KMS-11 (cell line): ENCODE results near the gene SPTSSB.

Experiments used
- H2AFZ ChIP-seq: fragments of 200-600 bp; sonication (generic); 2 replicates; pipeline ENCODE4 v1.6.1; 2016; ENCODE audit warnings: antibody characterized with exemption, mixed run types, low read depth
- H3K27ac ChIP-seq: fragments of 200-600 bp; sonication (generic); 2 replicates; pipeline ENCODE4 v1.6.1; 2016; ENCODE audit warnings: mild to moderate bottlenecking, mixed run types
- H3K27me3 ChIP-seq: fragments of 200-600 bp; sonication (generic); 2 replicates; pipeline ENCODE4 v1.6.1; 2017; ENCODE audit warnings: mild to moderate bottlenecking, low read depth, mixed run types, moderate library complexity; ENCODE audit not compliant: insufficient read depth
- H3K36me3 ChIP-seq: fragments of 200-600 bp; sonication (generic); 2 replicates; pipeline ENCODE4 v1.6.1; 2017; ENCODE audit warnings: mild to moderate bottlenecking, mixed run types; ENCODE audit not compliant: insufficient read depth
- H3K4me1 ChIP-seq: fragments of 200-600 bp; sonication (generic); 2 replicates; pipeline ENCODE4 v1.6.1; 2016; ENCODE audit warnings: mild to moderate bottlenecking, low read depth, mixed run types; ENCODE audit not compliant: poor library complexity, severe bottlenecking
- H3K4me2 ChIP-seq: fragments of 200-600 bp; sonication (generic); 2 replicates; pipeline ENCODE4 v1.7.0; 2016; ENCODE audit warnings: mild to moderate bottlenecking, mixed run types
- H3K4me3 ChIP-seq: fragments of 200-600 bp; sonication (generic); IDR thresholded peaks from 2 replicates; pipeline ENCODE4 v1.6.1; 2017; ENCODE audit warnings: low read depth, low read length, mixed read lengths; ENCODE audit not compliant: insufficient read depth
- H3K79me2 ChIP-seq: fragments of 200-600 bp; sonication (generic); 2 replicates; pipeline ENCODE4 v1.6.1; 2016; ENCODE audit warnings: low read depth, mixed run types; ENCODE audit not compliant: insufficient read depth
- H3K9ac ChIP-seq: fragments of 200-600 bp; sonication (generic); 2 replicates; pipeline ENCODE4 v1.6.1; 2016; ENCODE audit warnings: mild to moderate bottlenecking, mixed run types
- H4K20me1 ChIP-seq: fragments of 200-600 bp; sonication (generic); 2 replicates; pipeline ENCODE4 v1.6.1; 2016; ENCODE audit warnings: mild to moderate bottlenecking, mixed run types; ENCODE audit not compliant: insufficient read depth
- CTCF ChIP-seq: fragments of 200-600 bp; sonication (generic); conservative IDR thresholded peaks from 2 replicates; pipeline ENCODE4 v1.6.1; 2017; ENCODE audit warnings: low read depth, mild to moderate bottlenecking, antibody characterized with exemption, low read length, moderate library complexity, mixed read lengths

The SPTSSB gene

GRCh38 chr3:161414907-161415306, 43.6 kb upstream of the SPTSSB start:
- H3K4me2 ChIP-seq = no peak overlapping the region
- H3K27ac ChIP-seq = no peak overlapping the region
- H3K9ac ChIP-seq = no peak overlapping the region
- no peaks in the 10 kb centered on the region for H3K79me2 ChIP-seq
- TF ChIP-seq CTCF = no peak
- no peaks in the 10 kb centered on the region for H3K36me3 ChIP-seq
- H3K27me3 ChIP-seq = no peaks in the 10 kb centered on the region
- no peaks in the 10 kb centered on the region for H4K20me1 ChIP-seq
- no peak overlapping the region for H3K4me3 ChIP-seq
- H3K4me1 ChIP-seq = no peaks in the 10 kb centered on the region
- H2AFZ ChIP-seq = no peak overlapping the region

- TF ChIP-seq CTCF = no peak
- Histone ChIP-seq H3K4me2 (no peak overlapping the region), H3K36me3 (no peaks in the 10 kb centered on the region), H3K9ac (no peak overlapping the region), H3K4me1 (no peaks in the 10 kb centered on the region), H3K4me3 (no peak overlapping the region), H3K27me3 (no peaks in the 10 kb centered on the region), H3K27ac (no peak overlapping the region), H2AFZ (no peak overlapping the region), H4K20me1 (no peaks in the 10 kb centered on the region), H3K79me2 (no peaks in the 10 kb centered on the region)
Measured at GRCh38 chr3:161413855-161414210, 42.5 kb upstream of the SPTSSB start.

GRCh38 chr3:161413127-161413854, 42.0 kb upstream of the SPTSSB start:
- no peak overlapping the region for H3K9ac ChIP-seq

GRCh38 chr3:161412123-161412522, 40.8 kb upstream of the SPTSSB start:
- no peak overlapping the region for H3K4me2 ChIP-seq
- H3K27me3 ChIP-seq = no peaks in the 10 kb centered on the region
- no peak overlapping the region for H3K27ac ChIP-seq
- no peak for TF ChIP-seq CTCF
- no peak overlapping the region for H3K9ac ChIP-seq
- no peak overlapping the region for H3K4me3 ChIP-seq
- no peak overlapping the region for H2AFZ ChIP-seq
- H4K20me1 ChIP-seq = no peaks in the 10 kb centered on the region
- H3K36me3 ChIP-seq = no peaks in the 10 kb centered on the region
- H3K79me2 ChIP-seq = no peaks in the 10 kb centered on the region
- H3K4me1 ChIP-seq = peaks cover under 1% of the 10 kb centered on the region

More at GRCh38 chr3:161413127-161413854, 42.0 kb upstream of the SPTSSB start:
- Histone ChIP-seq H3K27me3 (no peaks in the 10 kb centered on the region), H3K79me2 (no peaks in the 10 kb centered on the region), H3K27ac (no peak overlapping the region), H3K4me1 (no peaks in the 10 kb centered on the region), H3K4me3 (no peak overlapping the region), H2AFZ (no peak overlapping the region), H3K36me3 (no peaks in the 10 kb centered on the region), H3K4me2 (no peak overlapping the region), H4K20me1 (no peaks in the 10 kb centered on the region)
- TF ChIP-seq CTCF = no peak
